ENCODE data around the gene C19orf33.

Gene C19orf33

GRCh38 chr19:38280030-38280921 lies 23.8 kb upstream of the C19orf33 start:
- peak; percentile 17 for DNase-seq (ENCODE audit: low spot score)

DNA sequence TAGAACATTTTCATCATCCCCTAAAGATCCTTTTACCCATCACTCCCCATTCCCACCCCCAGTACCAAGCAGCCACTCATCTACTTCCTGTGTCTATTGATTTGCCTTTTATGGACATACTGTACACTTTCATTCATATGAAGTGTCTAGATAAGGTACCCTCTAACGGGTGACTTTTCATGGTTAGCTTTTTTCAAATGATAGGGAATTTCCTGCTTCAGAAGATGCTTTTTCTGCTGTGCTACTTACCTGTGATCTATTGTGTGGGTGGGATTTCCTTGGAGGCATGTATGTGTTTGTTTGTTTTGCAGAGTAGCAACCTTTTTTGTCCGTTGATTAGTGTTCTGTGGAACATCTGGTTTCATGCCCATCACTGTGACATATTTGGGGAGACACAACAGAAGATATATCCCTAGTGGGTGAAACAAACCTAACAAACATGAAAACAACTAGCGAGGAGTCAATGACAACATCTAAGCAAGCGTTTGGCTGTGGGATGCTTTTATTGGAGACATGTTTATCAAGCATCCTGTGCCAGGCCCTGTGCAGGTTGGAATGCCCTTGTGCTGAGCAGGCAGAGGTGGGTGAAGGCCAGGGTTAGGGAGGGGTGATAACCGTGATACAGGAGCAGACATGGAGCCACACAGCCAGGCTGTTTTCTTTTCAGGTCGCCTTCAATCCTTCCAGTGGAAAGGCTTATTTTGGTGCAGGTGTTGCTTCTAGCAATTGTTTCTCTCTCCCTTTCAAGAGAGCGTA lies 22.1 kb upstream of the C19orf33 start:
- DNase-seq (ENCODE audit: low spot score) = no peak

DNA sequence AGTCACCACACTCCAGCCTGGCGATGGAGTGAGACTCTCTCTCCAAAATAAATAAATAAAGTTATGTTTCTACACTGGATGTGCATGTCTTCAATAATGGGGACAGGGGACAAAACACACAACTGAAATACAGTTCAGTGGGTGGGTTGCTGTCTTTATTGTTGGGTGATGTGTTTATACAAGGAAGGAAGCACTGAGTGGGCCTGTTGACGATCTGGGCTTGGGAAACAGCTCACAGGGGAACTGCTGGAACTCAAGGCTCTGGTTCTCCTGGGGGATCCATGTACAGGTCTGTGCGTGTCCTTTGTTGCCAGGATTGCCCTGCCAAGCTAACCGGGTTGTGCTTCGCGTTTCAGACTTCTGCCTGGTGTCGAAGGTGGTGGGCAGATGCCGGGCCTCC lies 20.8 kb upstream of the C19orf33 start:
- no peak for DNase-seq (ENCODE audit: low spot score)

GRCh38 chr19:38284422-38284821 lies 19.6 kb upstream of the C19orf33 start:
- DNase-seq (ENCODE audit: low spot score) = no peak

GRCh38 chr19:38285567-38285966 lies 18.5 kb upstream of the C19orf33 start:
- DNase-seq (ENCODE audit: low spot score) = no peak

DNA sequence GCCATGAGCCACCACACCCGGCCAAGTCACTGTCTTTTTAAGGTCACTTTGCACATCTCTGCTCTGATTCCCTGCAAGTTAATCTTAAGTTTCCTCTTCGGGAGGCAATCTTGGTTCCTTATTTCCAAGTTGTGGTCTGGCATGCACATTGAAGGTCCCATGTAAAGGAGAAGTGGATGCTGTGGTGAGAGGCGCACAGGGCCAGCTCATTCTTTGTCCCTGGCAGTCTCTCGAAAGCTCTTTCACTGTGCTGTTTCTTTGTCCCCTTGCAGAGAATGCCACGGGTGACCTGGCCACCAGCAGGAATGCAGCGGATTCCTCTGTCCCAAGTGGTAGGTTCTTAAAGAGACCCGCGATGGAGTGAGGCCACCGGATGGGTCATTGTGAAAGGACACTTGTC lies 16.4 kb upstream of the C19orf33 start:
- no peak for DNase-seq (ENCODE audit: low spot score)

DNA sequence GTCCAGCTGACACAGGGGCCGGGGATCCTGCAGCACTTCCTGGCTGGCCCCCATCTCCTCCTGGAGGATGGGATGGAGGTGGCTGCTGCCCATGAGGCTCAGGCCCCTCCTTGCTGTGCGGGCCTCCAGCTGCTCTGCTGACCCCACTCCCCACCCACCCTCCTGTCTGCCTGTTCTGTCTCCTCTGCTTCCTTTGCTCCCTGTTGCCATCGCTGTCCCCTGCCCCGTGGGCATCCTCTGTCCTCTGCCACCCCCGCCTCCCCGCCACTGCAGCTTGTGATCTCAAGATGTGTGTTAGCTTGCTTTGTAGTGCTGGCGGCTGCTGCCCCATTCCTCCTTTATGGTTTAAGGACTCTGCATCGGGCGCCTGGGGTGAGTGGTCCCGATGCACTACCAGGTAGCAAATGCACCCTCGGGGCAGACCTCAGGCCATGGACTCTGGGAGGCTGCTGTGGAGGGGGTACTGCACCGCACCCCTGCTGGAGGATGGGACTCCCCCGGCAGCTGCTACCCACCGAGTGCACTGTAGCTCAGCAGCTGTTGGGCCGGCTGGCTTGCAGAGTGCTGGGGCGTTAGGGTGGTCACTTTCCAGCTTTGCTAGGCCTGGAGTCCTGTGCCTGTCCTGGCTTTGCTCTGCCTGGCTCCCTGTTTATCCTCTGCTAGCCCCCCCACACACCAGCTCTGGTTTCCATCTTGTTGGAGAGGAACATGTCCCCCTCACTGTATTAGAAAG lies 15.8 kb upstream of the C19orf33 start:
- DNase-seq (ENCODE audit: low spot score) = no peak

- DNase-seq (ENCODE audit: low spot score) = no peak
These were observed 14.1 kb upstream of the C19orf33 start for GRCh38 chr19:38289955-38290354.

DNA sequence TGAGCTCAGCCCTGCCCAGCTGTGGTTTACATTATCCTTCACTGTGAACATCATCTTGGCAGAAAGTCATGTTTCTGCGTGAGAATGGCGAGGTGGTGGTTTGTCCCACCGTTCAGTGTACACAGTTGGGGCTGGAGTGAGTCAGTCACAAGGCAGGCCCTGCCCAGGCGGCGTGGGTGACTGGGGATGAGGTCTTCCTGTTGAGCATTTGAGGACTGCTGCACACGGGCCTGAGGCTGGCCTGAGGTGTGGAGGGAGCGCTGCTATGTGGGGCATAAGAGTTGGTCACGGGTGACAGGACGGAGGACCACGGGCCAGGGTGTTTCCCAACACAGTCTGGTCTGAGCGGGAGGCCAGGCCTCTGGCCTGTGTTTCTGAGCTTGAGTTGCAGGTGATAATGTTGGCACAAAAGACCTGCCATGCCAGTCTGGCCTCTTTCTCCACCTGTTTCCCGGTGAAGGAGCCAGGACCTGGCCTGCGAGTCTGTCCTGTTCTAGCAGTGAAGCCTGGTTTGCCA lies 13.4 kb upstream of the C19orf33 start:
- no peak for DNase-seq (ENCODE audit: low spot score)

DNA sequence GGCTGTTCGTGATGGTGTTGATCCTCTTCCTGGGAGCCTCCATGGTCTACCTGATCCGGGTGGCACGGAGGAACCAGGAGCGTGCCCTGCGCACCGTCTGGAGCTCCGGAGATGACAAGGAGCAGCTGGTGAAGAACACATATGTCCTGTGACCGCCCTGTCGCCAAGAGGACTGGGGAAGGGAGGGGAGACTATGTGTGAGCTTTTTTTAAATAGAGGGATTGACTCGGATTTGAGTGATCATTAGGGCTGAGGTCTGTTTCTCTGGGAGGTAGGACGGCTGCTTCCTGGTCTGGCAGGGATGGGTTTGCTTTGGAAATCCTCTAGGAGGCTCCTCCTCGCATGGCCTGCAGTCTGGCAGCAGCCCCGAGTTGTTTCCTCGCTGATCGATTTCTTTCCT lies 12.2 kb upstream of the C19orf33 start:
- DNase-seq (ENCODE audit: low spot score) = no peak

GRCh38 chr19:38293281-38293680 lies 10.8 kb upstream of the C19orf33 start:
- DNase-seq (ENCODE audit: low spot score) = no peak

DNA sequence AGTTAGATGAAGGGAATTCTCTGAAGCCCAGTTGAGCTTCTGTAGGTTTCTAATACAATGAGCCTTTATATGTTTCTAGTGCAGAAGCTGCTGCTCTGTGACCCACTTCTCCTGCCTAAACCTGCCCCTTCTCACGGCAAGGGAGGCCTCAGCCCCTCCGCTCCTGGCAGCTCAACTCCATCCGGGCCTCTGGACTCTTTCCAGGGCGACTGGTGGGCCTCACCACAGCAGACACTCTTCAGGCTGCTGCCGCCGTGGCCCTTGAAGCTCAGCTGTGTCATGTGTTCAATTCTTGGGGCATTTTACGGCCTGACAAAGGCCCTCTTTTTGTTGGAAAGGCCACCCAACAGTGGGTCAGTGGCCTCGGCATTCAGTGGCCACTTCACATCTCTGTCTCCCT lies 10.0 kb upstream of the C19orf33 start:
- no peak for DNase-seq (ENCODE audit: low spot score)

DNA sequence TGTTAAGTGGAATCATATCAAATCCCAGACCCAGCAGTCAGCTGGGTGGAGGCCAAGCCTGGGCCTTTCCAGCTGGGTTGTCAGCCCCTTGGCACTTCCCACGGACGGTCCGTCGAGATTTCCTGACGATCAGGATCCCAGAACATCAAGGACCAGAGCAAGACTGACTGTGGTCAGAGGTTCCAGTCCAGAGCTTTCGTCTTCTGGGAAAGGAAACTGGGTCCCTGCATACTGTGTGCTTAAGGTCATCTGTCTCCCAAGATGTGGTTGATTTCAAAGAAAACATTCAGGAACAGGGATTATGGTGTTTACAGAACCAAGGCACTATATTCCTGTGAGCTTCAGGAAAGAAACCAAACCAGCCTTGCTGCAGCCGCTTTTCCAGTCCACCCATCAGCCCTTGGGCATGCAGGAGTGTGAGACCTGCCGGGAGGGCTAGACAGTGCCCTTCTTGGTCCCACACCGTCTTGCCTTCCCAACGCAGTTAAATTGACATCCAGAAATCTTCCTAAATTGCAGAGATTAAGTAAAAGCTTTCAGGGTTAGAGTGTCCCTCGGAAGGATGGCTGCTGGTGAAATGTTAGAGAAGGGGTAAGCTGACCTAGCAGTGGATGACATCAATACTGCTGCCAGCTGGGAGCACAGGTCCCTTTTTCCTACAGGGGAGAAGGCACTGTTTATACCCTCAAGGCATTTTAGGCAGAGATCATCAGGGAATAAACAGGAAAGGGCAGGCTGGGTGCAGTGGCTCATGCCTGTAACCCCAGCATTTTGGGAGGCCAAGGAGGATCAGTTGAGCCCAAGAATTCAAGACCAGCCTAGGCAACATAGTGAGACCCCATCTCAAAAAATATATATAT lies 5.0 kb upstream of the C19orf33 start:
- DNase-seq (ENCODE audit: low spot score) = no peak

- DNase-seq (ENCODE audit: low spot score) = no peak
These were observed 358 bp downstream of the C19orf33 start for GRCh38 chr19:38304352-38304865.

GRCh38 chr19:38304866-38305429 lies 897 bp downstream of the C19orf33 start:
- no peak for DNase-seq (ENCODE audit: low spot score)

GRCh38 chr19:38306236-38306635 lies 2.2 kb downstream of the C19orf33 start:
- no peak for DNase-seq (ENCODE audit: low spot score)

DNA sequence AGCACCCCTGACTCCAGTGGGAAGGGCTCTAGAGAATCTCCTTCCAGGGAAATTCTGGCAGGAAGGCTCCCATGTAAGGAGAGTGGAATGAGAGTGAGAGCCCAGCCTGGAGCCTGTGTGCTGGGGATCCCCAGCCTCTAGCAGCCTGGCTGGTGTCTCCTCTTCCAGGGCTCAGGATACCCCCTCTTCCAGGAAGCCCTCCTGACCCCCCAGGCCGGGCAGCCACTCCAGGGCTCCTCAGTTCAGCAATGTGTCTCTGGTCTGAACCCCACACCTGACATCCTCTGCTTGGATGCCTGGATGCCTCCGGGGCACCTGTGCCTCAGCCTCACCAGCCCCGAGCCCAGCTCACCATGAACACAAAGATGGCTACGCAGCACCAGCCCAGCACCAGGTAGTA lies 3.0 kb downstream of the C19orf33 start:
- no peak for DNase-seq (ENCODE audit: low spot score)

DNA sequence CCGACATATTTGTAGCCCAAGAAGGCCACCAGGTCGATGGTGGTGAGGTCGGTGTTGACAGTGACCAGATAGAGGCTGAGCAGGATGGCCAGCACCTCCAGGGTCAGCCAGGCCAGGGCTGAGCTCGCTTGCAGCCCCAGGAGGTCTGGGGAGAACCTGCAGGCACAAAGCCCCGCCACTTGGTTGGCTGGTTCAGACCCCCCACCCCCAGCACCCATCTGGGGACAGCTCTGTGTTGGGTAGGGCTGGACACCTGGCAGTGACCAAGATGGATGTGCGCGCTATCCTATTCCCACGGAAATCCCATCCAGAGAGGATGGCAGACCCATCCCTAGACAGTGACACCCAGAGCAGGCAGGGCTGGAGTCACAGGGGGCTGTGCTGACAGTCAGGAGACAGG lies 3.5 kb downstream of the C19orf33 start:
- no peak for DNase-seq (ENCODE audit: low spot score)

DNA sequence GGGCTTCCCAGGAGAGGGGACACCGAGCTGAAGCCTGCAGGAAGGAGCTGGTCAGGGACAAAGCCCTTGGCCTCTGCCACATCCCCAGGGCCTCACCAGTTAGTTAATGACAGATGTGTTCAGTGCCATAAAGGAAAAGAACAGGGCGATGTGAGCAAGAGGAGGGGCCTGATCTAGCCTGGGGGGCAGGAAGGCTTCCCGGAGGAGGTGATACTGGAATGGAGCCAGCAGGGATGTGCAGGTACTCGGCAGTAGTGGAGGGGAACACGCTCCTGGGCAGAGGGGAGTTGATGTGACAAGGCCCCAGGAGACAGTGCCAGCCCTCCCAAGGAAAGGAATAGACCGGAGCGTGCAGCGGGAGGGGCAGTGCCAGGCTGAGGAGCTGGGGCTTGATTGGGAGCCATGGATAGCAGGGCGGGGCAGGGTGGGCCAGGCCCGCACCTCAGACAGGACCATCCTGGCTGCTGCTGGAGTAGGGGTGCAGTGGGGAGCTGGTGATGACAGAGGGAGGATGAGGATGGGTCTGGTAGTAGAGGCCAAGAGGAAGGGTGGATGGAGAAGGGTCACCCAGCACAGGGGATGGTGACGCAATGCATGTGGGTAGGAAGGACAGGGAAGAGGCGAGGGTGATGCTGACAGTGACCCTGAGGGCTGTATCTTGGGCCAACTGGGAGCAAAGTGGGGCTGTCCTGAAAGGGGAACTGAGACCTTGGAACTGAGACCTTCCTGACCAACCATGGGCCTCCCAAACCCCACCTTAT lies 4.1 kb downstream of the C19orf33 start:
- DNase-seq (ENCODE audit: low spot score) = no peak
